K562 (cell line): ENCODE measurements around the gene FAM219A. TPM values are rescaled to one million over a fixed set of nuclear protein-coding genes. Genes with fewer than 3 reads are reported as not detected.
A peak's percentile ranks its signal among the peaks of the same experiment; 100 is the strongest.

Source experiments
- CBX3 ChIP-seq, 2 experiments: IDR thresholded peaks; 1 replicate in 1 of 2; 2 replicates in 1 of 2; pipeline ENCODE4 v1.6.1; 2012; ENCODE audit warnings: inconsistent platforms in 2 of 2, low read length in 2 of 2, borderline replicate concordance in 1 of 2, control low read depth in 1 of 2
- CREB5 ChIP-seq: fragments of 250-450 bp; sonication (Bioruptor Pico); IDR thresholded peaks from 2 replicates; pipeline ENCODE4 v1.5.0; 2020; ENCODE audit warnings: mild to moderate bottlenecking
- GATA2 ChIP-seq: sonication (generic); formaldehyde crosslinking; IDR thresholded peaks from 2 replicates; pipeline ENCODE4 v1.4.0; 2020; ENCODE audit warnings: mild to moderate bottlenecking, missing genetic modification reagents
- GTF2E2 ChIP-seq: fragments of 200-800 bp; sonication (Bioruptor generic); IDR thresholded peaks from 2 replicates; pipeline ENCODE4 v1.6.1; 2016; ENCODE audit warnings: missing genetic modification characterization, missing compliant biosample characterization
- HDAC3 ChIP-seq: fragments of 450-650 bp; IDR thresholded peaks from 2 replicates; pipeline ENCODE4 v1.6.1; 2018; ENCODE audit warnings: borderline replicate concordance, mild to moderate bottlenecking, moderate library complexity; ENCODE audit not compliant: partially characterized antibody
- KDM5B ChIP-seq: fragments of 200-600 bp; sonication (generic); IDR thresholded peaks from 2 replicates; pipeline ENCODE4 v1.6.1; 2012; ENCODE audit warnings: low read depth, mild to moderate bottlenecking, moderate library complexity, low read length, control low read depth, inconsistent platforms; ENCODE audit not compliant: insufficient replicate concordance
- L3MBTL2 ChIP-seq: fragments of 450-650 bp; IDR thresholded peaks from 2 replicates; pipeline ENCODE4 v1.6.1; 2016; ENCODE audit warnings: mild to moderate bottlenecking, moderate library complexity
- MYBL2 ChIP-seq, 2 experiments: fragments of 450-650 bp in 1 of 2; sonication (generic) in 1 of 2; formaldehyde crosslinking in 1 of 2; IDR thresholded peaks; 2 replicates each; pipeline versions ENCODE4 v1.6.1 to v1.8.1; 2017 to 2022; ENCODE audit warnings: borderline replicate concordance in 1 of 2, inconsistent platforms in 1 of 2, low read depth in 1 of 2, mild to moderate bottlenecking in 1 of 2, missing genetic modification reagents in 1 of 2, moderate library complexity in 1 of 2
- NR0B1 ChIP-seq: fragments of 450-650 bp; IDR thresholded peaks from one replicate; pipeline ENCODE4 v1.6.1; 2018; ENCODE audit warnings: mild to moderate bottlenecking, moderate library complexity; ENCODE audit not compliant: partially characterized antibody
- RREB1 ChIP-seq: fragments of 250-450 bp; sonication (Bioruptor Pico); IDR thresholded peaks from 2 replicates; pipeline ENCODE4 v1.4.0; 2020
- SMAD1 ChIP-seq: fragments of 150-350 bp; IDR thresholded peaks from 2 replicates; pipeline ENCODE4 v1.6.1; 2014; ENCODE audit warnings: low read length, low read depth; ENCODE audit not compliant: partially characterized antibody
- SRSF3 ChIP-seq: fragments of 200-400 bp; formaldehyde crosslinking; IDR thresholded peaks from 2 replicates; pipeline ENCODE4 v1.6.1; 2016; ENCODE audit warnings: mild to moderate bottlenecking, low read length, moderate library complexity; ENCODE audit not compliant: insufficient read depth
- ZBED1 ChIP-seq: IDR thresholded peaks from 2 replicates; pipeline ENCODE4 v1.6.1; 2014
- polyA plus RNA-seq, 8 experiments: library from polyadenylated mRNA; depleted of rRNA in 4 of 8; stranded (reverse) in 5 of 8; unstranded in 3 of 8; fragments of >200 nt; fragmentation: Nextera tagmentation in 2 of 8; fragmentation: Illumina TruSeq in 1 of 8; extraction: Ambion mirVana in 2 of 8; extraction: Trizol in 1 of 8; gene quantifications; 2 replicates each; pipeline versions ENCODE4 v1.2.1 to v1.2.3, GENCODE V29; 2011 to 2014; ENCODE audit warnings: inconsistent platforms in 1 of 8, missing spikeins in 1 of 8
- total RNA-seq, 7 experiments: library from RNA; depleted of rRNA in 6 of 7; stranded (reverse); fragments of >200 nt in 6 of 7; fragmentation: Illumina TruSeq in 2 of 7; extraction: Trizol in 2 of 7; gene quantifications; 2 replicates each; pipeline versions ENCODE4 v1.2.1 to v1.2.3, GENCODE V29; 2011 to 2021; ENCODE audit warnings: low replicate concordance in 1 of 7
- TF ChIP-seq, protein P1 (sequence below): fragments of 450-650 bp; IDR thresholded peaks from 2 replicates; pipeline ENCODE4 v1.6.1; 2016; ENCODE audit warnings: borderline replicate concordance

Gene FAM219A
- total and polyA plus RNA-seq, 9 of the 15 experiments (the other 6 are each of a cell fraction or from before 2014, with no cell fraction given): 0.63 to 8.6 (median 2.9) TPM

DNA sequence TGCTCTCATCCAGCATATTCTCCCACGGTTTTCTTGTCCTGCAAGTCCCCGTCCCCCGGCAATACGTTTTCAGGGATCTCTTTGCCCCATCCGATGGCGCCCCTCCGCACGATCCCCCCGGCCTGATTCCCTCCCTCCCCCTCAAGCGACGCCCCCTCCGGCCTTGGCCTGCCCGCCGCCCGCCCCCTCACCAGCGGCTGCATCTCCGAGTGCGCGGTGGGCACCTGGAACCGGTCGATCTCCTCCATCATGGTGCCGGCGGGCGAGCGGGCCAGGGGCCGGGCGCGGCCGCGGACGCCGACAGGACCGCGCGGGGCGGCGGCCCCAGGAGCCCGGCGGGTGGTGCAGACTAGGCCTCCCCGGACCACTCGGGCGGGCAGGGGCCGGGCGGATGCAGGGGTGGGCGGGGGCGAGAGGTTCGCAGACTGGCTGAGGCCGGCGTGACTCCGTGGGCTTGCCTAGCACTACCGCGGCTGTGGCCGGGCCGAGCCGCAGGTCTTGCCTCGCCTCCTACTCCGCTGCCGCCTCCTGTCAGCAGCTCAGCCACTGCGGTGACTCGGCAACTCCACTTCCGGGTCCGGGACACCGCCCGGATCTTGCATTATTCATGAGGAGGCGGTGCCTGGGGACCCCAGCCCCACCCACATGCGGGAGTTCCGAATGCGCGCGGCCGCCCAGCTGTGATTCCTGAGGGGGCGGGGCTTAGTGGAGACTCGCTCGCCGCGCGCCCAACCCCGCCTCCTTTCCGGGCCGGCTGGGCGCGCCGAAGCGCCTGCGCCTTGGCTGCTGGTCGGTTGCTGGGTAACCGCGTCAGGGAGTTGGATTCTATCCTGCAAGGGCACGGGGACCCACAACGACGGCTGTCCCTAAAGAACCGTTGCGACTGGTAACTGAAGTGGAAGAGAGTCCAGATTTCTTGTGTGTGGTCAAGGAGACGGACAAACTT lies at the start of gene FAM219A, which contains the start of gene DNAI1 (continued):
- TF ChIP-seq, protein P1, sequence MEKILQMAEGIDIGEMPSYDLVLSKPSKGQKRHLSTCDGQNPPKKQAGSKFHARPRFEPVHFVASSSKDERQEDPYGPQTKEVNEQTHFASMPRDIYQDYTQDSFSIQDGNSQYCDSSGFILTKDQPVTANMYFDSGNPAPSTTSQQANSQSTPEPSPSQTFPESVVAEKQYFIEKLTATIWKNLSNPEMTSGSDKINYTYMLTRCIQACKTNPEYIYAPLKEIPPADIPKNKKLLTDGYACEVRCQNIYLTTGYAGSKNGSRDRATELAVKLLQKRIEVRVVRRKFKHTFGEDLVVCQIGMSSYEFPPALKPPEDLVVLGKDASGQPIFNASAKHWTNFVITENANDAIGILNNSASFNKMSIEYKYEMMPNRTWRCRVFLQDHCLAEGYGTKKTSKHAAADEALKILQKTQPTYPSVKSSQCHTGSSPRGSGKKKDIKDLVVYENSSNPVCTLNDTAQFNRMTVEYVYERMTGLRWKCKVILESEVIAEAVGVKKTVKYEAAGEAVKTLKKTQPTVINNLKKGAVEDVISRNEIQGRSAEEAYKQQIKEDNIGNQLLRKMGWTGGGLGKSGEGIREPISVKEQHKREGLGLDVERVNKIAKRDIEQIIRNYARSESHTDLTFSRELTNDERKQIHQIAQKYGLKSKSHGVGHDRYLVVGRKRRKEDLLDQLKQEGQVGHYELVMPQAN: no peak
- TF ChIP-seq RREB1 (CRISPR knock-in tag) (no peak), CBX3 (IDR thresholded peaks at IDR 0.05; ENCODE audit: borderline replicate concordance in 1 of 2, low read length in 2 of 2) (no peak), GTF2E2 (tag) (no peak), NR0B1 (no peak), CREB5 (CRISPR knock-in tag) (no peak), L3MBTL2 (peak; percentile 43), ZBED1 (no peak), HDAC3 (no peak), MYBL2 (IDR thresholded peaks at IDR 0.05; ENCODE audit: low read depth) (no peak), MYBL2 (CRISPR knock-in tag; IDR thresholded peaks at IDR 0.05; ENCODE audit: borderline replicate concordance) (no peak), SMAD1 (no peak), SRSF3 (no peak), KDM5B (peak; percentile 39), GATA2 (no peak)
